HCT116 (cell line): ENCODE results near the gene GDAP2. TPM values are rescaled to one million over a fixed set of nuclear protein-coding genes. Genes with fewer than 3 reads are reported as not detected.

Source experiments
- ATAC-seq: fragments of 200-7000 bp; cut with Tn5 transposase; 2 replicates; pipeline ENCODE4 v1.9.1; 2020; ENCODE audit warnings: mild to moderate bottlenecking, moderate library complexity
- BruUV-seq: library from RNA; stranded (reverse); fragments of 400-500 nt; replicated peaks from 2 replicates; lab custom pipeline; 2021; lab: Mats Ljungman, UMichigan
- CTCF ChIA-PET: fragments of 300-600 bp; sonication (Branson Sonifier 250); formaldehyde crosslinking; loops from one replicate; lab custom pipeline; 2021; ENCODE audit warnings: antibody characterized with exemption; lab: Charles Lee
- POLR2A ChIA-PET: fragments of 300-600, 350-600 bp; sonication (Branson Sonifier 250); formaldehyde crosslinking; loops from one replicate; lab custom pipeline; 2021; ENCODE audit warnings: antibody characterized with exemption; lab: Charles Lee
- RAD21 ChIA-PET, 2 experiments: fragments of 300-600 bp; sonication (Branson Sonifier 250); formaldehyde crosslinking; loops; one replicate each; lab custom pipeline; 2023; ENCODE audit warnings: low total read pairs in 2 of 2; ENCODE audit not compliant: uncharacterized antibody in 2 of 2, unreplicated experiment in 2 of 2, low non-redundant PET in 1 of 2; lab: Charles Lee
- DNase-seq: peaks from one replicate; pipeline ENCODE4 v3.0.0-alpha.2; 2010; ENCODE audit warnings: low read depth, low spot score
- H2AFZ ChIP-seq: fragments of 200-600 bp; shearing (Covaris generic), sonication (generic); 2 replicates; pipeline ENCODE4 v1.6.1; 2017; ENCODE audit warnings: low read depth, mixed run types, mixed read lengths, antibody characterized with exemption, low read length; ENCODE audit not compliant: poor library complexity, severe bottlenecking
- H3K27ac ChIP-seq: 2 replicates; pipeline ENCODE4 v1.5.1; 2012; ENCODE audit warnings: low read depth, low read length
- H3K27me3 ChIP-seq: fragments of 200-600 bp; sonication (generic); 2 replicates; pipeline ENCODE4 v1.6.1; 2016; ENCODE audit warnings: mixed run types, low read length, mixed read lengths; ENCODE audit not compliant: insufficient read depth
- H3K36me3 ChIP-seq, 2 experiments: fragments of 200-500 bp in 1 of 2; fragments of 200-600 bp in 1 of 2; sonication (Bioruptor generic) in 1 of 2; sonication (generic) in 1 of 2; 2 replicates each; pipeline versions ENCODE4 v1.5.1 to v1.6.1; 2014 to 2016; ENCODE audit warnings: low read length in 2 of 2, inconsistent platforms in 1 of 2, mixed read lengths in 1 of 2, mixed run types in 1 of 2; ENCODE audit not compliant: insufficient read depth in 2 of 2, control insufficient read depth in 1 of 2
- H3K4me1 ChIP-seq, 2 experiments: fragments of 200-600 bp in 1 of 2; sonication (generic) in 1 of 2; 2 replicates each; pipeline versions ENCODE4 v1.5.1 to v1.6.1; 2012 to 2017; ENCODE audit warnings: low read length in 2 of 2, inconsistent platforms in 1 of 2, mild to moderate bottlenecking in 1 of 2, mixed read lengths in 1 of 2, mixed run types in 1 of 2, moderate library complexity in 1 of 2; ENCODE audit not compliant: insufficient read depth in 2 of 2, control insufficient read depth in 1 of 2
- H3K4me2 ChIP-seq: fragments of 200-600 bp; sonication (generic); 2 replicates; pipeline ENCODE4 v1.6.1; 2017; ENCODE audit warnings: mixed run types, low read length, mixed read lengths
- H3K4me3 ChIP-seq, 2 experiments: fragments of 200-600 bp in 1 of 2; sonication (generic) in 1 of 2; replicated peaks in 1 of 2; 2 replicates each; pipeline ENCODE4 v1.5.1; 2011 to 2016; ENCODE audit warnings: low read length in 2 of 2, control low read depth in 1 of 2, low read depth in 1 of 2, mild to moderate bottlenecking in 1 of 2, mixed read lengths in 1 of 2, mixed run types in 1 of 2
- H3K79me2 ChIP-seq: fragments of 200-600 bp; sonication (generic); 2 replicates; pipeline ENCODE4 v1.6.1; 2017; ENCODE audit warnings: mild to moderate bottlenecking, mixed run types, low read length, moderate library complexity, mixed read lengths; ENCODE audit not compliant: insufficient read depth
- H3K9ac ChIP-seq: fragments of 200-600 bp; sonication (generic); 2 replicates; pipeline ENCODE4 v1.6.1; 2016; ENCODE audit warnings: low read length, mixed read lengths
- H3K9me2 ChIP-seq: fragments of 200-600 bp; sonication (generic), shearing (Covaris generic); 2 replicates; pipeline ENCODE4 v1.6.1; 2017; ENCODE audit warnings: mixed run types, mild to moderate bottlenecking, moderate library complexity; ENCODE audit not compliant: insufficient read depth
- H3K9me3 ChIP-seq, 2 experiments: fragments of 200-500 bp in 1 of 2; fragments of 200-600 bp in 1 of 2; sonication (Bioruptor generic) in 1 of 2; sonication (generic) in 1 of 2; 2 replicates each; pipeline ENCODE4 v1.6.1; 2014 to 2017; ENCODE audit warnings: low read length in 2 of 2, mixed read lengths in 2 of 2, inconsistent platforms in 1 of 2, low read depth in 1 of 2, mild to moderate bottlenecking in 1 of 2, mixed run types in 1 of 2, moderate library complexity in 1 of 2; ENCODE audit not compliant: control insufficient read depth in 1 of 2, insufficient read depth in 1 of 2
- H4K20me1 ChIP-seq: fragments of 200-600 bp; sonication (generic), shearing (Covaris generic); 2 replicates; pipeline ENCODE4 v1.6.1; 2017; ENCODE audit warnings: mixed run types, mild to moderate bottlenecking, moderate library complexity; ENCODE audit not compliant: insufficient read depth
- ATF3 ChIP-seq: IDR thresholded peaks from 2 replicates; pipeline ENCODE4 v1.6.1; 2012
- CEBPB ChIP-seq: IDR thresholded peaks from 2 replicates; pipeline ENCODE4 v1.6.1; 2012; ENCODE audit warnings: low read depth
- CTCF ChIP-seq, 3 experiments: fragments of 200-600 bp in 1 of 3; sonication (generic) in 1 of 3; IDR thresholded peaks in 2 of 3; conservative IDR thresholded peaks in 1 of 3; 2 replicates each; pipeline ENCODE4 v1.5.1; 2012 to 2017; ENCODE audit warnings: low read depth in 2 of 3, low read length in 2 of 3, antibody characterized with exemption in 1 of 3, borderline replicate concordance in 1 of 3, control low read depth in 1 of 3, mild to moderate bottlenecking in 1 of 3, mixed read lengths in 1 of 3, mixed run types in 1 of 3, moderate library complexity in 1 of 3; ENCODE audit not compliant: insufficient read depth in 1 of 3
- EGR1 ChIP-seq: IDR thresholded peaks from 2 replicates; pipeline ENCODE4 v1.6.1; 2012; ENCODE audit warnings: low read depth
- ELF1 ChIP-seq: IDR thresholded peaks from 2 replicates; pipeline ENCODE4 v1.6.1; 2012; ENCODE audit warnings: low read depth, borderline replicate concordance
- EZH2 ChIP-seq: fragments of 200-600 bp; sonication (generic); IDR thresholded peaks from 2 replicates; pipeline ENCODE4 v1.6.1; 2017; ENCODE audit warnings: antibody characterized with exemption, mixed run types
- RAD21 ChIP-seq: IDR thresholded peaks from 2 replicates; pipeline ENCODE4 v1.6.1; 2012; ENCODE audit warnings: low read depth, mild to moderate bottlenecking
- SIN3A ChIP-seq: IDR thresholded peaks from 2 replicates; pipeline ENCODE4 v1.6.1; 2012; ENCODE audit warnings: low read depth
- TCF7L2 ChIP-seq: IDR thresholded peaks from 2 replicates; pipeline ENCODE4 v1.7.0; 2011; ENCODE audit warnings: borderline replicate concordance, inconsistent platforms; ENCODE audit not compliant: insufficient read depth, insufficient read length; ENCODE audit errors: extremely low read depth
- YY1 ChIP-seq: IDR thresholded peaks from 2 replicates; pipeline ENCODE4 v1.6.1; 2011; ENCODE audit warnings: low read length, low read depth, moderate library complexity, mild to moderate bottlenecking; ENCODE audit not compliant: insufficient replicate concordance; ENCODE audit errors: extremely low read depth
- ZNF274 ChIP-seq: fragments of 200-500 bp; sonication (Bioruptor generic); IDR thresholded peaks from 2 replicates; pipeline ENCODE4 v1.6.1; 2014; ENCODE audit warnings: mild to moderate bottlenecking, low read depth, low read length, inconsistent platforms
- intact Hi-C: fragments of 100-400 bp; cut with micrococcal nuclease; formaldehyde crosslinking; loops from 2 replicates; pipeline ENCODE4 v1.10.0; 2022
- total RNA-seq: library from RNA; stranded (reverse); gene quantifications from one replicate; pipeline ENCODE4 v1.2.1, GENCODE V29; 2021; ENCODE audit not compliant: unreplicated experiment
- TF ChIP-seq, protein P1 (sequence below): IDR thresholded peaks from 2 replicates; pipeline ENCODE4 v1.6.1; 2011; ENCODE audit warnings: mild to moderate bottlenecking, low read length, moderate library complexity; ENCODE audit not compliant: insufficient replicate concordance; ENCODE audit errors: extremely low read depth

The GDAP2 gene
- total RNA-seq, 1 experiment from 2014 or later, result 21.4 TPM

GRCh38 chr1:117883616-117884015 lies 45.8 kb downstream of the GDAP2 start:
- no peak overlapping the region for H3K4me3 ChIP-seq
- H3K27me3 ChIP-seq, result no peaks in the 10 kb centered on the region
- H4K20me1 ChIP-seq, result no peaks in the 10 kb centered on the region
- intact Hi-C loops, result no loop called here
- H3K27ac ChIP-seq, result no peak overlapping the region
- CTCF ChIA-PET, result interaction anchor here (1.2 kb wide), 1 partner anchor 12 kb away, joined by 3 read pairs; no protein-coding TSS in a partner anchor
- H3K36me3 ChIP-seq, result peaks cover 0 to 4% of the 10 kb centered on the region in 2 experiments; a peak in 1 of 4 replicates
- RAD21 ChIA-PET, result no interaction called here
- TF ChIP-seq EGR1 (no peak), ATF3 (no peak), YY1 (no peak)
- no peak overlapping the region for H2AFZ ChIP-seq
- no peaks in the 10 kb centered on the region for H3K9me3 ChIP-seq
- POLR2A ChIA-PET, result no interaction called here
- H3K9me2 ChIP-seq, result no peaks in the 10 kb centered on the region
- BruUV-seq, result no TSS peak
- H3K4me1 ChIP-seq, result no peaks in the 10 kb centered on the region
- H3K79me2 ChIP-seq, result no peaks in the 10 kb centered on the region
- DNase-seq, result no peak
- ATAC-seq, result no peak
- no peak overlapping the region for H3K9ac ChIP-seq
- H3K4me2 ChIP-seq, result no peak overlapping the region

DNA sequence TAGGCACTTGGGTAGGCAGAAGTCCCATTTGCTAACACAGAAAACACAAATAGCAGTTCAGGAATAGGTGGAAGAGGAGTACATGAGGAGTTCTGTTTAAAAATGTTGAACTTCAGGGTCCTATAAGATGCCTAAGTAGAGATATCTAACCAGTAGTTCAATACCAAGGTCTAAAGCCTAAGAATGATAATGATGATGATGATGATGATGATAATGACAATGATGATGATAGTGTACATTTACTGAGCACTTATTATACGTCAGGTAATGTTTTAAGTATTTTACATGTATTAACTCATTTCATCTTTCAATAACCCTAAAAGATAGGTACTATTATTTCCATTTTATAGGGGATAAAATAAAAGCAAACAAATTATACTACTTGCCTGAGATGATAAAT lies 50.1 kb downstream of the GDAP2 start:
- H3K9me2 ChIP-seq, result no peaks in the 10 kb centered on the region
- H3K4me3 ChIP-seq, result no peak overlapping the region
- POLR2A ChIA-PET, result no interaction called here
- TF ChIP-seq CEBPB (no peak), CTCF (IDR thresholded peaks at IDR 0.05 in 2 of 3, conservative IDR thresholded peaks at IDR 0.05 in 1 of 3; ENCODE audit: borderline replicate concordance in 1 of 3, insufficient read depth in 1 of 3, low read depth in 2 of 3, low read length in 2 of 3) (no peak), EGR1 (no peak), RAD21 (no peak), EZH2 (no peak), ATF3 (no peak), ELF1 (no peak), ZNF274 (no peak), YY1 (no peak), SIN3A (no peak), TCF7L2 (no peak)
- TF ChIP-seq, protein P1, sequence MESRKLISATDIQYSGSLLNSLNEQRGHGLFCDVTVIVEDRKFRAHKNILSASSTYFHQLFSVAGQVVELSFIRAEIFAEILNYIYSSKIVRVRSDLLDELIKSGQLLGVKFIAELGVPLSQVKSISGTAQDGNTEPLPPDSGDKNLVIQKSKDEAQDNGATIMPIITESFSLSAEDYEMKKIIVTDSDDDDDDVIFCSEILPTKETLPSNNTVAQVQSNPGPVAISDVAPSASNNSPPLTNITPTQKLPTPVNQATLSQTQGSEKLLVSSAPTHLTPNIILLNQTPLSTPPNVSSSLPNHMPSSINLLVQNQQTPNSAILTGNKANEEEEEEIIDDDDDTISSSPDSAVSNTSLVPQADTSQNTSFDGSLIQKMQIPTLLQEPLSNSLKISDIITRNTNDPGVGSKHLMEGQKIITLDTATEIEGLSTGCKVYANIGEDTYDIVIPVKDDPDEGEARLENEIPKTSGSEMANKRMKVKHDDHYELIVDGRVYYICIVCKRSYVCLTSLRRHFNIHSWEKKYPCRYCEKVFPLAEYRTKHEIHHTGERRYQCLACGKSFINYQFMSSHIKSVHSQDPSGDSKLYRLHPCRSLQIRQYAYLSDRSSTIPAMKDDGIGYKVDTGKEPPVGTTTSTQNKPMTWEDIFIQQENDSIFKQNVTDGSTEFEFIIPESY, result no peak
- H3K4me2 ChIP-seq, result no peak overlapping the region
- no peak overlapping the region for H3K27ac ChIP-seq
- no peak overlapping the region for H3K9ac ChIP-seq
- ATAC-seq (no peak), DNase-seq (no peak)
- BruUV-seq, result no TSS peak
- CTCF ChIA-PET, result no interaction called here
- H3K27me3 ChIP-seq, result no peaks in the 10 kb centered on the region
- no peaks in the 10 kb centered on the region for H3K79me2 ChIP-seq
- H3K36me3 ChIP-seq, result peaks cover 4 to 5% of the 10 kb centered on the region in 2 experiments; a peak in 2 of 4 replicates
- H3K9me3 ChIP-seq, result no peaks in the 10 kb centered on the region
- H3K4me1 ChIP-seq, result no peaks in the 10 kb centered on the region
- intact Hi-C loops, result no loop called here
- RAD21 ChIA-PET, result no interaction called here
- H4K20me1 ChIP-seq, result no peaks in the 10 kb centered on the region
- no peak overlapping the region for H2AFZ ChIP-seq
